ENCODE data around the gene KCNH4.

Gene KCNH4

DNA sequence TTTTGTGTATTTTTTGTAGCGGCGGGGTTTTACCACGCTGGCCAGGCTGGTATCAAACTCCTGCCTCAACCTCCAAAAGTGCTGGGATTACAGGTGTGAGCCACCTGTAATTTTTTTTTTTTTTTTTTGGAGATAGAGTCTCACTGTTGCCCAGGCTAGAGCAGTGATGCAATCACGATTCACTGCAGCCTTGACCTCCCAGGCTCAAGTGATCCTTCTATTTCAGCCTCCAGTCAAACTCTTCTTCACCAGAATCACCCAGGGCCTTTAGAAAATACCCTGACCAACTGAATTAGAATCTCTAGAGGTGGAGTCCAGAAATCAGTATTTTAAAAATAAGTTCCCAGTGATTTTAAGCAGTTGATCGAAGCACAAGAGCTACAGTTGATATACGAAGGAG is 45.8 kb downstream of the KCNH4 start:
- peak overlapping the region; percentile 67; the same call in 1 of the 2 replicates for H3K27ac ChIP-seq
- ChIA-PET POLR2A (ENCODE audit: low non-redundant PET) (no interaction called here), CTCF (no interaction called here)
- DNase-seq (ENCODE audit: low spot score): no peak
- TF ChIP-seq, protein P1, sequence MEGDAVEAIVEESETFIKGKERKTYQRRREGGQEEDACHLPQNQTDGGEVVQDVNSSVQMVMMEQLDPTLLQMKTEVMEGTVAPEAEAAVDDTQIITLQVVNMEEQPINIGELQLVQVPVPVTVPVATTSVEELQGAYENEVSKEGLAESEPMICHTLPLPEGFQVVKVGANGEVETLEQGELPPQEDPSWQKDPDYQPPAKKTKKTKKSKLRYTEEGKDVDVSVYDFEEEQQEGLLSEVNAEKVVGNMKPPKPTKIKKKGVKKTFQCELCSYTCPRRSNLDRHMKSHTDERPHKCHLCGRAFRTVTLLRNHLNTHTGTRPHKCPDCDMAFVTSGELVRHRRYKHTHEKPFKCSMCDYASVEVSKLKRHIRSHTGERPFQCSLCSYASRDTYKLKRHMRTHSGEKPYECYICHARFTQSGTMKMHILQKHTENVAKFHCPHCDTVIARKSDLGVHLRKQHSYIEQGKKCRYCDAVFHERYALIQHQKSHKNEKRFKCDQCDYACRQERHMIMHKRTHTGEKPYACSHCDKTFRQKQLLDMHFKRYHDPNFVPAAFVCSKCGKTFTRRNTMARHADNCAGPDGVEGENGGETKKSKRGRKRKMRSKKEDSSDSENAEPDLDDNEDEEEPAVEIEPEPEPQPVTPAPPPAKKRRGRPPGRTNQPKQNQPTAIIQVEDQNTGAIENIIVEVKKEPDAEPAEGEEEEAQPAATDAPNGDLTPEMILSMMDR (conservative IDR thresholded peaks at IDR 0.05; ENCODE audit: low read depth): no peak

DNA sequence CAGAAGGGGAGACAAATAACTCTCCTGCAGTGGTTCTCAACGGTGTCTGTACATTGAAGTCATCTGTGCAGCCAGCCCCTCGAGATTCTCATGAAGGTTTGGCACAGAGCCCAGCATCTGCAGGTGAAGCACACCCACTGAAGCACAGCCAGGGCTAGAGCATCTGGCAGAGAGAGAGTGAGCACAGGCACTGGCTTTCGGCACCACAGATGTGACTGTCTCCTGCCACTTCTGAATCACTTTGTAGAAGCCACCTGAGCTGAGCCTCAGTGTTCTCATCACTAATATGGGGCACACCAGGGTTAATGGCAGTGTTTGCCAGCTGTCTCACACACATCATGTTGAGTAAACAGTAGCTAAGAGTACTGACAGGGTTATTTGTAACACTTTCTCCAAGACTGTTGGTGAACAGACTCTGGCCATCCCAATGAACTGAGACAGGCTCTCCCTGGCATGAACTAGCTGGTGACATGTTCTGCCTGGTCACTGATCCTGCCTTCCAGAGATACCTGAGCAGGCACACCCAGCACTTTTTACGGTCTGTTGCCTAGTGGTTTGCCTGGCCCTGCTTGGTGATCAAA is 47.4 kb downstream of the KCNH4 start:
- no peak for DNase-seq (ENCODE audit: low spot score)
- TF ChIP-seq, protein P1 (conservative IDR thresholded peaks at IDR 0.05; ENCODE audit: low read depth): no peak
- CTCF ChIA-PET: interaction anchor here (0.5 kb wide), 1 partner anchor 189 kb away, joined by 3 read pairs; no protein-coding TSS in a partner anchor
- peak overlapping the region; percentile 36 for H3K27ac ChIP-seq
- POLR2A ChIA-PET (ENCODE audit: low non-redundant PET): no interaction called here

DNA sequence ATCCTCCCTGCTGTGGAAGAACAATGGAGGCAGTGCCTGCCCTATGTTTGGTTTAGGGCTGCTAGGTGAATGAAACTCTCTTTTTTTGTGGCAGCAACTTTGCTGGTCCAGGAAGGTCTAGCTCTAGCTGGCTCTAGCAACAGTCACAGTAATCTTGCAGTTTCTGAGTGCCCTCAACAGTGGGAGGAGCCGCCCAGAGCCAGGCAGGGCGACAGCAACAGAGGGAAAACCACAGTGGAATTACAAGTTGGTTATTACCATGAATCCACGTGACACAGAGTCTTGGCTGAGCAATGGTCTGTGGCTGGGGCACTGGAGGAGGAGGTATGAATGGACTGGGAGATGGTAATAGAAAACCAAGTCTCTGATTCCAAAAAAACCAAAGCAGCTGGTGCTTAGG is 48.0 kb downstream of the KCNH4 start:
- TF ChIP-seq, protein P1 (conservative IDR thresholded peaks at IDR 0.05; ENCODE audit: low read depth): no peak
- H3K27ac ChIP-seq: peak overlapping the region; percentile 36
- ChIA-PET CTCF (interaction anchor here (0.9 kb wide), 1 partner anchor 10 kb away, joined by 4 read pairs; no protein-coding TSS in a partner anchor), POLR2A (ENCODE audit: low non-redundant PET) (no interaction called here)
- no peak for DNase-seq (ENCODE audit: low spot score)

DNA sequence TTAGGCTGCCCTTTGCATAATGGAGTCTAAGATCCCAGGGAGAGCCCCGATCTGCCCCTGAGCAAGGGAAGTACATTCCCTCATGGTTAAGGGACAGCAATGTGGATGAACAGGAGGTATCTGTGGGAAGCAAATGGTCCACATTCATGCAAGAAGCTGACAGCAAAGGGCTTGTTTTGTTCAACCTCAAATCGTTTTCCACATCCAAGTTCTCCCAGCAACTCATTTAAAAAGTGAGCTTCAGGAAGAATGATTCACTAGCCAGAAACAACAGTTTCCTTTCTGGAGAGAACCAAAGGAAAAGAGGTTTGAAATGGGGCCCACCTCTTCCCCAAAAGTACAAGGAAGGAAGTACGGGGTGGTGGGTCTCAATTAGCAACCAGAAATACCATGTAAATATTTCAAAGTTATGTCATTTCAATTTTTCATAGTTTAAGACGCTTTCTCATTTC is 48.9 kb downstream of the KCNH4 start:
- no peak overlapping the region for H3K27ac ChIP-seq
- no peak for DNase-seq (ENCODE audit: low spot score)
- ChIA-PET CTCF (interaction anchor here (0.6 to 1.4 kb wide), 3 partner anchors 10 to 181 kb away, joined by 3 to 4 read pairs (median 4); partner anchors contain the start of gene GHDC), POLR2A (ENCODE audit: low non-redundant PET) (no interaction called here)
- TF ChIP-seq, protein P1 (conservative IDR thresholded peaks at IDR 0.05; ENCODE audit: low read depth): no peak

DNA sequence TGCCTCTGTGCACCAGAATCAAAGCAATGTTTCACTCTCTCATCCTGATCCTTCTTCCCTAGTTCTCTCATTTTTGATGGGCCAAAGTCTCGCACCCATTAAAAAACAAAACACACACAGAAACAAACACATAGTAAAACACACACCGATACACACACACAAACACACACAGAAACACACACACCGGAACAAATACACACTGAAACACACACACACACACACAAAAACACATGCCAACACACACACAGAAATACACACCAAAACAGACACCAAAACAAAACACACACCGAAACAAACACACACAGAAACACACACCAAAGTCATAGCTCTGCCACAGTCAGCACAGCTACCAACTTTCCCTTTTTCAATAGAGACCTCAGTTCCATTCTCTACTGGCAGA is 49.7 kb downstream of the KCNH4 start:
- TF ChIP-seq, protein P1 (conservative IDR thresholded peaks at IDR 0.05; ENCODE audit: low read depth): no peak
- no peak for DNase-seq (ENCODE audit: low spot score)
- H3K27ac ChIP-seq: no peak overlapping the region
- ChIA-PET POLR2A (ENCODE audit: low non-redundant PET) (no interaction called here), CTCF (interaction anchor here (0.6 to 1.4 kb wide), 2 partner anchors 63 to 182 kb away, joined by 3 to 4 read pairs; partner anchors contain the start of gene GHDC)

DNA sequence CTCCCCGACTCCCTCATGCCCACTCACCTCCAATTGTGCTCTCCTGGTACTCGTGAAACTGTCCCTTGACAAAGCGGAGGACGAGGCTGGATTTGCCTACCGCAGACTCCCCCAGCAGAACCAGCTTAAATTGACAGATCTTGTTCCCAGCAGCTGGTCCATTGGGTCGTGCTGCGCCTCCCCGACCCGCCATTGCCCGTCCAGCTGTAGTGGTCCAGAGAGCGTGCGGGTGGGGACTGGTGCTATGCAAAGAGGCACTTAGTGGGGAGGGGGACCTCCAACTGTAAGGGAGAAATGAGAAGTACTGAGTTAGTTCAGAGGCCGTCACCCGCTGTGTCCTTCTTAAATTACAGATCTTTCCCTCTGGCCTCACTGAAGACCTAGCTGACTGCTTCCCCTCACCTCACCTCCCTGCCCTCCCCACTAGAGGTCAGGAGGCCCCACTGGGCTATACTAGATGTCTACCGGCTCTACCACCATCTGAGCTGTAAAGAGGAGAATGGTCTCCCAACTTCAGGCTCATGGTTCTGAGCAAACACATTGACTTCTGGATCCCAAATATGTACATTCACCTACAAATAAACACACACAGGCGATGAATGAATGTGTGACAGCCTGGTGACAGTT is 50.5 kb downstream of the KCNH4 start:
- POLR2A ChIA-PET (ENCODE audit: low non-redundant PET): no interaction called here
- CTCF ChIA-PET: interaction anchor here (0.6 to 1.4 kb wide), 2 partner anchors 63 to 182 kb away, joined by 4 read pairs; no protein-coding TSS in a partner anchor
- peak overlapping the region; percentile 3; the same call in 1 of the 2 replicates for H3K27ac ChIP-seq
- no peak for DNase-seq (ENCODE audit: low spot score)
- TF ChIP-seq, protein P1 (conservative IDR thresholded peaks at IDR 0.05; ENCODE audit: low read depth): no peak
